AG10803 (cell line): ENCODE data around the gene RNF8.
A peak's percentile ranks its signal among the peaks of the same experiment; 100 is the strongest.

Experiments used
- DNase-seq: peaks from one replicate; pipeline ENCODE4 v3.0.0; 2010; ENCODE audit warnings: low read depth
- H3K4me3 ChIP-seq: 2 replicates; pipeline ENCODE4 v1.5.1; 2011; ENCODE audit warnings: mild to moderate bottlenecking, low read length, control low read depth
- CTCF ChIP-seq: conservative IDR thresholded peaks from 2 replicates; pipeline ENCODE4 v1.5.1; 2011; ENCODE audit warnings: mild to moderate bottlenecking, low read length, control low read depth, inconsistent platforms

Gene RNF8

GRCh38 chr6:37309692-37310091 lies 44.1 kb upstream of the RNF8 start:
- H3K4me3 ChIP-seq: no peak overlapping the region
- no peak for DNase-seq
- TF ChIP-seq CTCF: no peak

- no peak for DNase-seq
- no peak for TF ChIP-seq CTCF
- H3K4me3 ChIP-seq: no peak overlapping the region
Measured at GRCh38 chr6:37310966-37311365, 42.8 kb upstream of the RNF8 start.

GRCh38 chr6:37311741-37312473 lies 41.9 kb upstream of the RNF8 start:
- TF ChIP-seq CTCF: no peak
- peak; percentile 59 for DNase-seq
- H3K4me3 ChIP-seq: no peak overlapping the region

GRCh38 chr6:37313723-37314486 lies 39.9 kb upstream of the RNF8 start:
- DNase-seq: no peak
- no peak for TF ChIP-seq CTCF
- H3K4me3 ChIP-seq: no peak overlapping the region

GRCh38 chr6:37314487-37315156 lies 39.2 kb upstream of the RNF8 start:
- DNase-seq: peak; percentile 12
- TF ChIP-seq CTCF: peak; percentile 39

GRCh38 chr6:37315157-37315515 lies 38.6 kb upstream of the RNF8 start:
- DNase-seq: no peak
- TF ChIP-seq CTCF: no peak

More at GRCh38 chr6:37314487-37315156, 39.2 kb upstream of the RNF8 start:
- no peak overlapping the region for H3K4me3 ChIP-seq

More at GRCh38 chr6:37315157-37315515, 38.6 kb upstream of the RNF8 start:
- H3K4me3 ChIP-seq: no peak overlapping the region
